Vagina (tissue), 2 donors: ENCODE measurements around the gene CHAC2. TPM values are rescaled to one million over a fixed set of nuclear protein-coding genes. Genes with fewer than 3 reads are reported as not detected.
A peak's percentile ranks its signal among the peaks of the same experiment; 100 is the strongest.
"Not testable (repeated sequence)": the region's sequence is repeated elsewhere in the genome, so short reads cannot be mapped to it uniquely, and the experiment has no call there.

Experiments used
- DNase-seq, 2 donors: peaks; one replicate each; pipeline ENCODE4 v3.0.0-alpha.2; 2017; ENCODE audit errors: extremely low spot score in 2 of 2
- H3K27ac ChIP-seq: fragments of 200-600 bp; sonication (generic); one replicate; pipeline ENCODE4 v1.5.1; 2019
- H3K27me3 ChIP-seq: fragments of 200-600 bp; sonication (generic); one replicate; pipeline ENCODE4 v1.5.1; 2019
- H3K36me3 ChIP-seq, 2 donors: fragments of 200-600 bp; sonication (generic); one replicate each; pipeline ENCODE4 v1.5.1; 2017 to 2019
- H3K4me1 ChIP-seq: fragments of 200-600 bp; sonication (generic); one replicate; pipeline ENCODE4 v1.5.1; 2019
- H3K4me3 ChIP-seq, 2 donors: fragments of 200-600 bp; sonication (generic); 1 replicate in 1 of 2; 2 replicates in 1 of 2; pipeline ENCODE4 v1.5.1; 2016 to 2019
- H3K9me3 ChIP-seq: fragments of 200-600 bp; sonication (generic); one replicate; pipeline ENCODE4 v1.5.1; 2019
- CTCF ChIP-seq, 3 experiments: fragments of 450-650 bp in 2 of 3; fragments of 200-600 bp in 1 of 3; sonication (generic) in 1 of 3; IDR thresholded peaks; one replicate each; pipeline ENCODE4 v1.5.1; 2017 to 2019; ENCODE audit warnings: antibody characterized with exemption in 3 of 3, mild to moderate bottlenecking in 2 of 3, moderate library complexity in 2 of 3
- POLR2A ChIP-seq, 2 donors: fragments of 450-650 bp; IDR thresholded peaks; one replicate each; pipeline ENCODE4 v1.6.1; 2017; ENCODE audit warnings: antibody characterized with exemption in 2 of 2, mild to moderate bottlenecking in 2 of 2, moderate library complexity in 2 of 2
- POLR2AphosphoS5 ChIP-seq, 2 donors: sonication (generic); formaldehyde crosslinking; IDR thresholded peaks; one replicate each; pipeline ENCODE4 v1.9.0; 2017; ENCODE audit warnings: antibody characterized with exemption in 2 of 2, mild to moderate bottlenecking in 2 of 2, low read depth in 1 of 2; ENCODE audit not compliant: insufficient read depth in 1 of 2
- intact Hi-C: fragments of 100-400 bp; cut with DNase I; formaldehyde crosslinking; loops from one replicate; pipeline ENCODE4 v1.15.1; 2023
- total RNA-seq: library from RNA; depleted of rRNA; stranded (reverse); fragments of >200 nt; gene quantifications from one replicate; pipeline ENCODE4 v1.2.3, GENCODE V29; 2016

The CHAC2 gene
- 1.7 TPM for total RNA-seq

- TF ChIP-seq POLR2A (IDR thresholded peaks at IDR 0.05) (no peak), CTCF (IDR thresholded peaks at IDR 0.05) (peak in 1 of 3 experiments; percentile 55), POLR2AphosphoS5 (IDR thresholded peaks at IDR 0.05; ENCODE audit: insufficient read depth in 1 of 2, low read depth in 1 of 2) (peak; percentile 75 to 91)
- Histone ChIP-seq H3K4me1 (peaks cover 17% of the 10 kb centered on the region), H3K36me3 (peaks cover 0 to 8% of the 10 kb centered on the region in 2 donors), H3K9me3 (no peaks in the 10 kb centered on the region), H3K27me3 (no peaks in the 10 kb centered on the region), H3K4me3 (peak within 1 kb of the TSS; percentile 65 to 74), H3K27ac (peak within 1 kb of the TSS; percentile 76)
- intact Hi-C loops = no loop called here
- DNase-seq = no peak
These were observed at the start of gene CHAC2 for GRCh38 chr2:53767405-53768241. CHAC2 (plus strand) TSS chr2:53767804; CDS start chr2:53767887, 83 bp downstream.

- H3K36me3 ChIP-seq, intact Hi-C loops, H3K4me3 ChIP-seq, H3K4me1 ChIP-seq, H3K9me3 ChIP-seq, DNase-seq, H3K27me3 ChIP-seq, H3K27ac ChIP-seq: not testable (repeated sequence)
These were observed 46.7 kb upstream of the CHAC2 start for GRCh38 chr2:53720944-53721343.

- Histone ChIP-seq H3K36me3 (no peaks in the 10 kb centered on the region), H3K4me3 (no peak overlapping the region), H3K27ac (no peak overlapping the region), H3K27me3 (no peaks in the 10 kb centered on the region), H3K9me3 (no peaks in the 10 kb centered on the region), H3K4me1 (no peaks in the 10 kb centered on the region)
- no peak for DNase-seq
- intact Hi-C loops = no loop called here
- no peak for TF ChIP-seq CTCF (IDR thresholded peaks at IDR 0.05)
- no peak for TF ChIP-seq POLR2A (IDR thresholded peaks at IDR 0.05)
- no peak for TF ChIP-seq POLR2AphosphoS5 (IDR thresholded peaks at IDR 0.05; ENCODE audit: insufficient read depth in 1 of 2, low read depth in 1 of 2)
These were observed 43.1 kb upstream of the CHAC2 start for GRCh38 chr2:53724536-53724935.

- Histone ChIP-seq H3K4me1 (no peaks in the 10 kb centered on the region), H3K27me3 (no peaks in the 10 kb centered on the region), H3K9me3 (no peaks in the 10 kb centered on the region), H3K27ac (no peak overlapping the region), H3K36me3 (no peaks in the 10 kb centered on the region), H3K4me3 (no peak overlapping the region)
- DNase-seq = no peak
- TF ChIP-seq POLR2AphosphoS5 (IDR thresholded peaks at IDR 0.05; ENCODE audit: insufficient read depth in 1 of 2, low read depth in 1 of 2) = no peak
- no peak for TF ChIP-seq CTCF (IDR thresholded peaks at IDR 0.05)
- TF ChIP-seq POLR2A (IDR thresholded peaks at IDR 0.05) = no peak
- intact Hi-C loops = no loop called here
These were observed 41.9 kb upstream of the CHAC2 start for GRCh38 chr2:53725662-53726061.

- intact Hi-C loops = no loop called here
- Histone ChIP-seq H3K27me3 (no peaks in the 10 kb centered on the region), H3K4me3 (no peak overlapping the region), H3K9me3 (no peaks in the 10 kb centered on the region), H3K27ac (no peak overlapping the region), H3K4me1 (no peaks in the 10 kb centered on the region), H3K36me3 (no peaks in the 10 kb centered on the region)
- TF ChIP-seq POLR2AphosphoS5 (IDR thresholded peaks at IDR 0.05; ENCODE audit: insufficient read depth in 1 of 2, low read depth in 1 of 2) = no peak
- no peak for TF ChIP-seq CTCF (IDR thresholded peaks at IDR 0.05)
- TF ChIP-seq POLR2A (IDR thresholded peaks at IDR 0.05) = no peak
- DNase-seq = no peak
These were observed 39.7 kb upstream of the CHAC2 start for GRCh38 chr2:53727921-53728320.
